HG02870 (cell line): ENCODE measurements around the gene CEBPB.
"Not testable (repeated sequence)": the region's sequence is repeated elsewhere in the genome, so short reads cannot be mapped to it uniquely, and the experiment has no call there.

Experiments used
- ATAC-seq: cut with Tn5 transposase; IDR thresholded peaks from one replicate; pipeline ENCODE4 v1.9.1; 2021; ENCODE audit warnings: mild to moderate bottlenecking, moderate library complexity; ENCODE audit not compliant: unreplicated experiment

Gene CEBPB

DNA sequence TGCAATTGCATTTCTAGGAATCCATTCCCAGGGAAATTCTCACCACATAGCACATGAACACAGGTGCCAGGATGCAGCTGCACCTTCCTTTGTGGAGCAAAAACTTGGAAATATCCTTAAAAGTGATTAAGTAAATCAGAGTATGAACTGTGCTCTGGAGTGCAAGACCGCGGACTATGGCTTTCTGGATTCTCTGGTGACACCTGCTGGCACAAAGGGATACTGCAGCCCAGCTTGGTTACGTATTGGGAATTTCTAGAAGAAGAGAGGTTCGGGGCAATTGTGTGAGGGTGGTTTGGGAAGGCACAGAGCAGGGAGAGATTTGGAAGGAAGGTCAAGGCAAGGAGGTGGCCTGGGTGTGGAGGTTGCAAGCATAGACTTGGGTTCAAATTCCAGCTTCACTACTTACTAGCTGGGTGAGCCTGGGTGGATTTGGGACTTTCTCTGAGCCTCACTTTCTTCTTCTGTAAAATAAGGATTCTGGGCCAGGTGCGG is 21.3 kb upstream of the CEBPB start:
- ATAC-seq = no peak

DNA sequence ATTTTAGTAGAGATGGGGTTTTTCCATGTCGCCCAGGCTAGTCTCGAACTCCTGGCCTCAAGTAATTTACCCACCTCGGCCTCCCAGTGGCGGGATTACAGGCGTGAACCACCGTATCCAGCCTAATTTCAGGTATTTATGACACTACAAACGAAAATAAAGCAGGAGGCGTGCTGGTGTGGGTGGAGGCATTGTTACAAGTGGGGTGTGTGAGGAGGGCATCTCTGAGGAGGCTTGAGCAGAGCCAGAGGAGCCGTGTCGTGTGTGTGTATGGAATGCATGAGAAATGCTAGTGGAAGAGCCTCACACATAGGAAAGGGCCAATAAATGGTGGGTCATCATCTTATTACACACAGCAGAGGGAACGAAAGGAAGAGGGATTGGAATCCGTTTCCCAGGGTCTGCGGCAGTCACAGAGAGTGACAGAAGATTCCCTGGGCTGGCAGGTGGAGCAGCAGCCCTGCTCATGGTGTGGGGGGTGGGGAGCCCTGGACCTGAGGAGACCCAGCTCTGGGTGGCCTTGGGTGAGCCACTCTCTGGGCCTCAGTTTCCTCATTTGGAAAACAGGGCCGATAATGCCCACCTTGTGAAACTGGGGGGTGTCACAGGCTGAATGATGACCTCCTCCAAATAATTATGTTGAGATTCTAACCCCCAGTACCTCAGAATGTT is 19.9 kb upstream of the CEBPB start:
- no peak for ATAC-seq

- ATAC-seq = no peak
These were observed 18.1 kb upstream of the CEBPB start for GRCh38 chr20:50172347-50173013.

- ATAC-seq = no peak
These were observed 16.2 kb upstream of the CEBPB start for GRCh38 chr20:50174456-50174855.

- no peak for ATAC-seq
These were observed 14.4 kb upstream of the CEBPB start for GRCh38 chr20:50175938-50176933.

- ATAC-seq = not testable (repeated sequence)
These were observed 12.0 kb upstream of the CEBPB start for GRCh38 chr20:50178672-50179071.

- ATAC-seq = no peak
These were observed 9.3 kb upstream of the CEBPB start for GRCh38 chr20:50181344-50181743.

DNA sequence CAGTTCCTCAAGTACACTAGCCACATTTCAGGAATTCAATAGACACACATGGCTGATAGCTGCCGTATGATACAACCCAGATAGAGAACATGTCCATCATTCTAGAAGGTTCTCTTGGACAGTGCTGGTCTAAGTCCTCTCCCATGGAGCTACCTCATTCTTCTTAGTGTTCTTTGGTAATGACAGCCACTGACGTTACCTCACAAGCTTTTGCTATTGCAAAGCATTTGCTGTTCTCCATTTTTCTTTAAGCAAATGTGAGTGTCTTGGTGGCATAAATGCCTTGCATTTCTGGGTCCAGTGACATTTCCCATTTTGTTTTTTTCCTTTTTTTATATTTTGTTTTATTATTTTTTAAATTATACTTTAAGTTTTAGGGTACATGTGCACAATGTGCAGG is 8.3 kb upstream of the CEBPB start:
- no peak for ATAC-seq

DNA sequence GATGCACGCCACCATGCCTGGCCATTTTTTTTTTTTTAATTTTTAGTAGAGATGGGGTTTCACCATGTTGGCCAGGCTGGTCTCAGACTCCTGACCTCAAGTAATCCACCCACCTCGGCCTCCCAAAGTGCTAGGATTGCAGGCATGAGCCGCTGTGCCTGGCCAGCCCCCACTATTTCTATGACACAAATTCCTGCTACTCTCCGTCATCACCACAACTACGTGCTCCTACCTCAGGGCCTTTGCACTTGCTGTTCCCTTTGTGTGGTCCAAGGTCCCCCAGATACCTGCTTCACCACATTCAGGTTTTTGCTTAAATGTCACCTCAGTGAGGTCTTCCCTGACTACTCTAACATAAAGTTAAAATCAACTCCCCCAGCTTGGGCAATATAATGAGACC is 5.2 kb upstream of the CEBPB start:
- ATAC-seq = no peak

DNA sequence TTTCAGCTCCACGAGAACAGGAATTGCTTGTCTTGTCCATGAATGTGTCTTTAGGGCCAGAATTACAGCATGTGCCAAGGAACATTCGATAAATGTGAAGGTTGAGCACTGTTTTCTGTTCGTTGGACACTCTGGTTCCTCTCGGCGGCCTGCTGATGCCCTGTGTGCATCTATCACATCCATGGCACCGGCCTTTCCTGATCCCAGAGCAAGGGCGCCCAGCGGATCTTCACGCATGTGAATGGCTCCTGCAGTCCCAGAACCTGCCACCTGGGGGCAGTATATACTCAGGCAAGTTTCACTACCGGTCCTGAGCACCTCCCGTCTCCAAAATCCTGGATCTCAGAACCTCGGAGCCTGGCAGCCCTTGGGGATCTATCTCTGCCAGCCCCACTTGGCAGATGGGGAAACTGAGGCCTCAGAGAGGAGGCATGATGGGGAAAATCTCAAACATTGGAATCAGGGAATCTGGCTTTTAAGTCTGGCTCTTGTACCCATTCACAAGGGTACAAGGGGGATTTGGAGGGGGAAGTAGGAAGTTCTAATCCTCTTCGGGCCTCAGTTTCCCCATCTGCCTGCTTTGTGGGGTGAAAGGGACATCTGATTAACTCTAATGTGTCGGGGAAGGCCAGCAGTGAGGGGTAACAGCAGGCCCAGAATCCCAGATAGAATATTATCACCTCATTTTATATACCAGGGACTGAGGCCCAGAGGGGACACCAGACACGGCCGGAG is 4.3 kb upstream of the CEBPB start:
- ATAC-seq = no peak

DNA sequence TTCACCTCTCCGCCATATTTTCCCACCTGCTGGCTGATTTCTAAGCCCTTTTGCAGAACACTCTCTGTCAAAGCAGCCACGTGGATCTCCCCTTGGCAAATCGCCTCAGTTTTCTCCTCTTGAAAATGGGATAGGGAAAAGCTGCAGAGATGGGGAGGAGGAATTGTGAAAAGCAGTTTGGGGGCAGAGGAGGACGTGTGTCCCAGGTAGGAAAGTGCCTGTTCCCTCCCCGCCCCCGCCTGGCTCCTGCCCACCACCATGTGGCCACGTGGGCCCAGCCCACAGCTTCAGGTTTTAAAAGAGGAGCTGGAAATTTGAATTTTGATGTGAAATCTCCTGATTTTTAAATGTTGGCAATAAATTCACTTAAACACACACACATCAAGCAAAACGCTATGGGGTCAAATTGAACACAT is 3.6 kb upstream of the CEBPB start:
- ATAC-seq = no peak

GRCh38 chr20:50187403-50188051 is 3.1 kb upstream of the CEBPB start:
- no peak for ATAC-seq

- no peak for ATAC-seq
These were observed 2.3 kb upstream of the CEBPB start for GRCh38 chr20:50188287-50188688.

DNA sequence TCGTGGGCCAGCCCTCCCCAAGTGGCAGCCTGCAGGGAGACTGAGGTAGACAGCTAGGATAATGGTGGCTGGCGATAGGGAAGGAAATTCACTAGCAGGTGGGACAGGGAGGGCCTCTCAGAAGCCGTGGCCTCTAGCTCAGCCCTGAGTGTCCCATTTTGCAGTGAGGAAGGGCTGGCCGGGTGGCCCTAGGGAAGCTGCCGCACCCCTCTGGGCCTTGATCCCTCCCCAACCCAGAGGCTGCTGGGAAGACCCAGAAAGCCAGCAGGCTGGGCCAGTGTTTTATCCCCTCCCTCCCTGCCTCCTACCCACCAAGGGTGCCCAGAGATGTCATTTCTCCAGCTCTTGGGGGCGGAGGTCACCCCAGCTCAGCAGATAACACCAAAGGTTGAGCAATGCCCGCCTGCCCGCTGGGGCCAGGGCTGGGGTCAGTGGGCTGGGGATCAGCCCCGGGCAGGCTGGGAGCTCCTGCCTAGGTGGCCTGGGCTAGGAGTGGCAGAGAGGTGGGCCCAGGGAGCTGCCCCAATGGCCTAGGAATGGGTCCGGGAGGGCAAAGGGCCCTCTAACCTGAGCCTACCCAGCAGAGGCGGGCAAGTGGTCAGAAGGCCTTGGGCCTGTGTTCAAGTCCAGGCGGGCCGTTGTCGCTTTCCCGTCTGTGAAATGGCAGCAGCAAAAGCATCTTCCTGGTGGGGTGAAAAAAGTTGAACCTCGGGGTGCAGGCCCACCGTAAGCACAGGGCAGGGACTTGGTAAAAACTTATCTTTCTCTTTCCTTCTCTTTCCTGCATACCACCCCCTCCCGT is 1.6 kb upstream of the CEBPB start:
- ATAC-seq = no peak

DNA sequence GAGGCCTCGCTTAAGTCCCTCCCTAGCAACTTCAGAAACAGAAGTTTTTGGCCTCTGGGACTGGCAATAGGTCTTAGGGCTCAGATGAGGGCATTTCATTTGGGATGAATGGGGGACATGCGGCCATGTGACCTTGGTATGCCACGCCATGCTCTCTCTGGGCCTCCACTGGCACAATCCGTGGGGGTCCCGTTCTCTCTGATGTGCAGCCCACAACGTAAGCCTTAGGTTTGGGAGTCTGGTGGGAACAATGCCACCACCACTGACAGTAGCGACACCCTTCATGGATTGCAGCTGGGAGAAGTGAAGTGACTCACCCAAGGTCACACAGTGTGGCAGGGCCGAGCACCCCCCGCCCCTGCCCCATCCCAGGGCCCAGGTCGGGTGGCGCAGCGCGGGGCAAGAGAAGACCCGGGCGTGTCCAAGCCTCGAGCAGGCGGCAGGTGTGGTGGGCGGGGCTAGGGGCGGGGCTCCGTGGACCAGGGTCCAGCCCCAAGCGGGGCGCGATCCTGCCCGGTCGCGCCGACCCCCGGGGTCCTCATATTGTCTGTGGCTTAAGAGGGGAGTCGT is 864 bp upstream of the CEBPB start:
- no peak for ATAC-seq

DNA sequence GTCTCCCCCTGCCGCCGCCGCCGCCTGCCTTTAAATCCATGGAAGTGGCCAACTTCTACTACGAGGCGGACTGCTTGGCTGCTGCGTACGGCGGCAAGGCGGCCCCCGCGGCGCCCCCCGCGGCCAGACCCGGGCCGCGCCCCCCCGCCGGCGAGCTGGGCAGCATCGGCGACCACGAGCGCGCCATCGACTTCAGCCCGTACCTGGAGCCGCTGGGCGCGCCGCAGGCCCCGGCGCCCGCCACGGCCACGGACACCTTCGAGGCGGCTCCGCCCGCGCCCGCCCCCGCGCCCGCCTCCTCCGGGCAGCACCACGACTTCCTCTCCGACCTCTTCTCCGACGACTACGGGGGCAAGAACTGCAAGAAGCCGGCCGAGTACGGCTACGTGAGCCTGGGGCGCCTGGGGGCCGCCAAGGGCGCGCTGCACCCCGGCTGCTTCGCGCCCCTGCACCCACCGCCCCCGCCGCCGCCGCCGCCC is 474 bp downstream of the CEBPB start:
- ATAC-seq = peak; percentile 10

DNA sequence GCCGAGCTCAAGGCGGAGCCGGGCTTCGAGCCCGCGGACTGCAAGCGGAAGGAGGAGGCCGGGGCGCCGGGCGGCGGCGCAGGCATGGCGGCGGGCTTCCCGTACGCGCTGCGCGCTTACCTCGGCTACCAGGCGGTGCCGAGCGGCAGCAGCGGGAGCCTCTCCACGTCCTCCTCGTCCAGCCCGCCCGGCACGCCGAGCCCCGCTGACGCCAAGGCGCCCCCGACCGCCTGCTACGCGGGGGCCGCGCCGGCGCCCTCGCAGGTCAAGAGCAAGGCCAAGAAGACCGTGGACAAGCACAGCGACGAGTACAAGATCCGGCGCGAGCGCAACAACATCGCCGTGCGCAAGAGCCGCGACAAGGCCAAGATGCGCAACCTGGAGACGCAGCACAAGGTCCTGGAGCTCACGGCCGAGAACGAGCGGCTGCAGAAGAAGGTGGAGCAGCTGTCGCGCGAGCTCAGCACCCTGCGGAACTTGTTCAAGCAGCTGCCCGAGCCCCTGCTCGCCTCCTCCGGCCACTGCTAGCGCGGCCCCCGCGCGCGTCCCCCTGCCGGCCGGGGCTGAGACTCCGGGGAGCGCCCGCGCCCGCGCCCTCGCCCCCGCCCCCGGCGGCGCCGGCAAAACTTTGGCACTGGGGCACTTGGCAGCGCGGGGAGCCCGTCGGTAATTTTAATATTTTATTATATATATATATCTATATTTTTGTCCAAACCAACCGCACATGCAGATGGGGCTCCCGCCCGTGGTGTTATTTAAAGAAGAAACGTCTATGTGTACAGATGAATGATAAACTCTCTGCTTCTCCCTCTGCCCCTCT is 1.1 kb downstream of the CEBPB start:
- peak; percentile 17 for ATAC-seq
